PC-3 (cell line): ENCODE data around the gene EMILIN2.

Experiments used
- CTCF ChIP-seq: fragments of 300-600 bp; sonication (generic); conservative IDR thresholded peaks from 2 replicates; pipeline ENCODE4 v1.5.1; 2017; ENCODE audit warnings: antibody characterized with exemption, low read depth, mild to moderate bottlenecking, low read length
- EZH2 ChIP-seq: fragments of 300-600 bp; sonication (generic); IDR thresholded peaks from one replicate; pipeline ENCODE4 v1.6.1; 2017; ENCODE audit warnings: antibody characterized with exemption, mild to moderate bottlenecking, low read length; ENCODE audit not compliant: unreplicated experiment
- EZH2phosphoT487 ChIP-seq: fragments of 300-600 bp; sonication (generic); IDR thresholded peaks from 2 replicates; pipeline ENCODE4 v1.6.1; 2018; ENCODE audit warnings: mild to moderate bottlenecking, antibody characterized with exemption, low read length, borderline replicate concordance

GRCh38 chr18:2964361-2965010, 117.7 kb downstream of the EMILIN2 start:
- TF ChIP-seq CTCF (no peak), EZH2 (no peak), EZH2phosphoT487 (no peak)
